Activated B cell treated with CpG ODN at 0.5 μM for 24 hours (primary cell): ENCODE data around the gene METTL9. TPM values are rescaled to one million over a fixed set of nuclear protein-coding genes. Genes with fewer than 3 reads are reported as not detected.
"Not testable (repeated sequence)": the region's sequence is repeated elsewhere in the genome, so short reads cannot be mapped to it uniquely, and the experiment has no call there.

Experiments
- ATAC-seq: fragments of 200-7000 bp; cut with Tn5 transposase; one replicate; pipeline ENCODE4 v1.10.0; 2021; ENCODE audit warnings: low read depth, mild to moderate bottlenecking, moderate library complexity
- CTCF ChIA-PET: fragments of 350-600 bp; sonication (Branson Sonifier 250); formaldehyde crosslinking; loops from one replicate; lab custom pipeline; 2021; ENCODE audit warnings: antibody characterized with exemption; lab: Charles Lee
- POLR2A ChIA-PET: fragments of 350-600 bp; sonication (Branson Sonifier 250); formaldehyde crosslinking; loops from one replicate; lab custom pipeline; 2021; ENCODE audit warnings: antibody characterized with exemption; lab: Charles Lee
- DNase-seq: peaks from one replicate; pipeline ENCODE4 v3.0.0; 2022
- H3K27ac Mint-ChIP-seq: one replicate; pipeline ENCODE4 v1.8.0; 2020; ENCODE audit warnings: mixed read lengths
- H3K27me3 Mint-ChIP-seq: one replicate; pipeline ENCODE4 v1.8.0; 2021; ENCODE audit warnings: mixed read lengths
- H3K36me3 Mint-ChIP-seq: one replicate; pipeline ENCODE4 v1.8.0; 2021; ENCODE audit warnings: low read depth, mixed read lengths
- H3K4me1 Mint-ChIP-seq: one replicate; pipeline ENCODE4 v1.8.0; 2021; ENCODE audit warnings: mixed read lengths
- H3K4me3 Mint-ChIP-seq: one replicate; pipeline ENCODE4 v1.8.0; 2020; ENCODE audit warnings: mild to moderate bottlenecking, mixed read lengths
- H3K9me3 Mint-ChIP-seq: one replicate; pipeline ENCODE4 v1.8.0; 2020; ENCODE audit warnings: mixed read lengths
- CTCF ChIP-seq: fragments of 200-600 bp; IDR thresholded peaks from one replicate; pipeline ENCODE4 v1.8.0; 2022; ENCODE audit warnings: antibody characterized with exemption, mild to moderate bottlenecking
- intact Hi-C: fragments of 100-400 bp; cut with micrococcal nuclease; formaldehyde crosslinking; loops from one replicate; pipeline ENCODE4 v1.15.1; 2024
- total RNA-seq: library from RNA; stranded (reverse); gene quantifications from 2 replicates; pipeline ENCODE4 v1.2.3, GENCODE V29; 2022

Gene METTL9
- total RNA-seq, 1 donor from 2014 or later, result 53.3 TPM

- TF ChIP-seq CTCF, result no peak
- CTCF ChIA-PET, result no interaction called here
- DNase-seq (no peak), ATAC-seq (no peak)
- no peaks in the 10 kb centered on the region for H3K9me3 Mint-ChIP-seq
- no peaks in the 10 kb centered on the region for H3K4me1 Mint-ChIP-seq
- POLR2A ChIA-PET, result no interaction called here
- H3K27ac Mint-ChIP-seq, result no peak overlapping the region
- no peaks in the 10 kb centered on the region for H3K36me3 Mint-ChIP-seq
- H3K27me3 Mint-ChIP-seq, result peaks cover 8% of the 10 kb centered on the region
- intact Hi-C loops, result no loop called here
- no peak overlapping the region for H3K4me3 Mint-ChIP-seq
Measured at GRCh38 chr16:21570676-21571017, 28.7 kb upstream of the METTL9 start.

DNA sequence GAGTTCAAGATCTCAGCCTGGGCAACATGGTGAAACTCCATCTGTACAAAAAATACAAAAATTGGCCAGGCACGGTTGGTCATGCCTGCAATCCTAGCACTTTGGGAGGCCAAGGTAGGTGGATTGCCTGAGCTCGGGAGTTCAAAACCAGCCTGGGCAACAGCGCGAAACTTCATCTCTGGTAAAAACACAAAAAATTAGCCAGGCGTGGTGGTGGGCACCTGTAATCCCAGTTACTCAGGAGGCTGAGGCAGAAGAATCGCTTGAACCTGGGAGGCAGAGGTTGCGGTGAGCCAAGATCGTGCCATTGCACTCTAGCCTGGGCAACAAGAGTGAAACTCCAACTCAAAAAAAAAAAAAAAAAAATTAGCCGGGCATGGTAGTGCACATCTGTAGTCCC lies 25.9 kb upstream of the METTL9 start:
- CTCF ChIA-PET, intact Hi-C loops, H3K9me3 Mint-ChIP-seq, POLR2A ChIA-PET, ATAC-seq, DNase-seq, H3K4me1 Mint-ChIP-seq, H3K27ac Mint-ChIP-seq, H3K36me3 Mint-ChIP-seq, H3K4me3 Mint-ChIP-seq: not testable (repeated sequence)
- H3K27me3 Mint-ChIP-seq, result peaks cover 15% of the 10 kb centered on the region

GRCh38 chr16:21574372-21574771 lies 25.0 kb upstream of the METTL9 start:
- Mint-ChIP-seq H3K4me1 (no peaks in the 10 kb centered on the region), H3K27me3 (peaks cover 14% of the 10 kb centered on the region), H3K9me3 (no peaks in the 10 kb centered on the region), H3K4me3 (no peak overlapping the region), H3K27ac (no peak overlapping the region), H3K36me3 (no peaks in the 10 kb centered on the region)
- no peak for TF ChIP-seq CTCF
- DNase-seq, result no peak
- intact Hi-C loops, result no loop called here
- POLR2A ChIA-PET, result no interaction called here
- CTCF ChIA-PET, result interaction anchor here (0.6 kb wide), 1 partner anchor 67 kb away, joined by 3 read pairs; no protein-coding TSS in a partner anchor
- no peak for ATAC-seq

DNA sequence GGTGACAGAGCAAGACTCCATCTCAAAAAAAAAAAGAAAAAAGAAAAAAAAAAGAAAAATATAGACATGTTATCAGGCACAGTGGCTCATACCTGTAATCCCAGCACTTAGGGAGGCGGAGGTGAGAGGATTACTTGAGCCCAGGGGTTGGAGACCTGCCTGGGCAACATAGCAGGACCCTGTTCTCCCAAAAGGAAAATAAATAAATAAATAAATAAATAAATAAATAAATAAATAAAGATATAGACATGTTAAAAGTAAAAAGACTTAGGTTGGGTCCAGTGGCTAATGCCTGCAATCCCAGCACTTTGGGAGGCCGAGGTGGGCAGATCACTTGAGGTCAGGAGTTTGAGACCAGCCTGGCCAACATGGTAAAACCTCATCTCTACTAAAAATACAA lies 23.1 kb upstream of the METTL9 start:
- ATAC-seq, H3K27ac Mint-ChIP-seq, H3K36me3 Mint-ChIP-seq, intact Hi-C loops, CTCF ChIA-PET, POLR2A ChIA-PET, DNase-seq, H3K9me3 Mint-ChIP-seq, H3K4me1 Mint-ChIP-seq, H3K4me3 Mint-ChIP-seq: not testable (repeated sequence)
- H3K27me3 Mint-ChIP-seq, result peaks cover 13% of the 10 kb centered on the region

DNA sequence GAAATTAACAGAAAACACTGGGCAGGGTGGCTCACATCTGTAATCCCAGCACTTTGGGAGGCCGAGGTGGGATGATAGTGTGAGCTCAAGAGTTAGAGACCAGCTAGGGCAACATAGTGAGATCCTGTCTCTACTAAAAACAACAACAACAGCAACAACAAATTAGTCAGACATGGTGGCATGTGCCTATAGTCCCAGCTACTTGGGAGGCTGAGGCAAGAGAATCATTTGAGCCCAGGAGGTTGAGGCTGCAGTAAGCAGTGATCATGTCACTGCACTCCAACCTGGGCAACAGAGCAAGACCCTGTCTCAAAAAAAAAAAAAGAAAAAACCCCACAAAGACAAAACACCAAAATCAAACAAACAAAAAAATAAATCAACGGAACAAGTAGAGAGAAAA lies 21.9 kb upstream of the METTL9 start:
- H3K4me1 Mint-ChIP-seq, H3K27me3 Mint-ChIP-seq, POLR2A ChIA-PET, DNase-seq, H3K4me3 Mint-ChIP-seq, H3K36me3 Mint-ChIP-seq, H3K27ac Mint-ChIP-seq, intact Hi-C loops, H3K9me3 Mint-ChIP-seq, ATAC-seq: not testable (repeated sequence)
- CTCF ChIA-PET, result interaction anchor here (1.0 kb wide), 1 partner anchor 18 kb away, joined by 3 read pairs; no protein-coding TSS in a partner anchor

GRCh38 chr16:21578311-21578710 lies 21.1 kb upstream of the METTL9 start:
- H3K27me3 Mint-ChIP-seq, H3K27ac Mint-ChIP-seq, ATAC-seq, H3K4me1 Mint-ChIP-seq, CTCF ChIA-PET, POLR2A ChIA-PET, DNase-seq, H3K9me3 Mint-ChIP-seq, intact Hi-C loops, H3K36me3 Mint-ChIP-seq, H3K4me3 Mint-ChIP-seq: not testable (repeated sequence)

DNA sequence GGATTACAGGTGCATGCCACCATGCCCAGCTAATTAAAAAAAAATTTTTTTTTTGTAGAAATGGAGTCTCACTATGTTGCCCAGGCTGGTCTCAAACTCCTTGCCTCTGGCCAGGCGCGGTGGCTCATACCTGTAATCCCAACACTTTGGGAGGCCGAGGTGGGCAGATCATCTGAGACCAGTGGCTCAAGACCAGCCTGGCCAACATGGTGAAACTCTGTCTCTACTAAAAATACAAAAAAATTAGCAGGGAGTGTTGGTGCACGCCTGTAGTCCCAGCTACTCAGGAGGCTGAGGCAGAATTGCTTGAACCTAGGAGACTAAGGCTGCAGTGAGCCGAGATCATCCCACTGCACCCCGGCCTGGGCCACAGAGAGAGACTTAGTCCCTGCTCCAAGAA lies 19.2 kb upstream of the METTL9 start:
- H3K27ac Mint-ChIP-seq, H3K9me3 Mint-ChIP-seq, POLR2A ChIA-PET, ATAC-seq, H3K36me3 Mint-ChIP-seq, H3K4me3 Mint-ChIP-seq, H3K27me3 Mint-ChIP-seq, DNase-seq, H3K4me1 Mint-ChIP-seq: not testable (repeated sequence)
- CTCF ChIA-PET, result interaction anchor here (0.8 kb wide), 1 partner anchor 59 kb away, joined by 3 read pairs; no protein-coding TSS in a partner anchor
- intact Hi-C loops, result loop anchor here (5.0 kb wide), 1 partner anchor 222 kb away; no protein-coding TSS in a partner anchor
